H1 (cell line): ENCODE measurements around the gene PAN2. TPM values are rescaled to one million over a fixed set of nuclear protein-coding genes. Genes with fewer than 3 reads are reported as not detected.

Source experiments
- CTCF ChIA-PET: fragments of 300-600 bp; sonication (Branson Sonifier 250); formaldehyde crosslinking; loops from one replicate; lab custom pipeline; 2021; ENCODE audit not compliant: partially characterized antibody; lab: Charles Lee
- POLR2A ChIA-PET: fragments of 300-600 bp; sonication (Branson Sonifier 250); formaldehyde crosslinking; loops from one replicate; lab custom pipeline; 2021; ENCODE audit warnings: inconsistent platforms; ENCODE audit not compliant: partially characterized antibody; lab: Charles Lee
- DNase-seq, 2 experiments: peaks; one replicate each; pipeline versions ENCODE4 v3.0.0 to v3.0.0-alpha.2; 2010 to 2022; ENCODE audit warnings: low spot score in 2 of 2, low read depth in 1 of 2, mixed read lengths in 1 of 2
- FAIRE-seq: peaks from 2 replicates; lab custom pipeline; 2011; peaks lifted over from hg19 to GRCh38; lab: Jason Lieb, UNC
- H2AFZ ChIP-seq: 2 replicates; pipeline ENCODE4 v1.8.1; 2012; ENCODE audit warnings: low read length, inconsistent platforms
- H2AK5ac ChIP-seq: 2 replicates; pipeline ENCODE4 v1.6.1; 2013; ENCODE audit warnings: low read depth, low read length
- H2BK120ac ChIP-seq: replicated peaks from 2 replicates; pipeline ENCODE3; 2013; ENCODE audit warnings: low read depth, low read length, inconsistent platforms
- H2BK12ac ChIP-seq: 2 replicates; pipeline ENCODE4 v1.6.1; 2013; ENCODE audit warnings: low read depth, low read length
- H2BK15ac ChIP-seq: 2 replicates; pipeline ENCODE4 v1.6.1; 2013; ENCODE audit warnings: low read length
- H2BK20ac ChIP-seq: 2 replicates; pipeline ENCODE4 v1.6.1; 2013; ENCODE audit warnings: low read length
- H2BK5ac ChIP-seq: 2 replicates; pipeline ENCODE4 v1.6.1; 2013; ENCODE audit warnings: low read depth, low read length
- H3K14ac ChIP-seq: 2 replicates; pipeline ENCODE4 v1.6.1; 2013; ENCODE audit warnings: inconsistent platforms; ENCODE audit not compliant: insufficient read length
- H3K18ac ChIP-seq: 2 replicates; pipeline ENCODE4 v1.6.1; 2013; ENCODE audit warnings: low read length; ENCODE audit errors: extremely low read depth
- H3K23ac ChIP-seq: 2 replicates; pipeline ENCODE4 v1.6.1; 2013; ENCODE audit warnings: inconsistent platforms; ENCODE audit not compliant: insufficient read length
- H3K23me2 ChIP-seq: 2 replicates; pipeline ENCODE4 v1.6.1; 2013; ENCODE audit warnings: low read depth, low read length
- H3K27ac ChIP-seq: 2 replicates; pipeline ENCODE4 v1.6.1; 2011; ENCODE audit warnings: low read depth, low read length, inconsistent platforms
- H3K27me3 ChIP-seq, 4 experiments: replicated peaks in 1 of 4; 1 replicate in 1 of 4; 2 replicates in 3 of 4; pipeline versions ENCODE4 v1.6.1 to v1.8.1; 2011 to 2013; ENCODE audit warnings: low read length in 3 of 4, mild to moderate bottlenecking in 3 of 4, inconsistent platforms in 2 of 4, mixed read lengths in 2 of 4, moderate library complexity in 1 of 4; ENCODE audit not compliant: control insufficient read depth in 3 of 4, insufficient read depth in 3 of 4; ENCODE audit errors: extremely low read depth in 1 of 4
- H3K36me3 ChIP-seq, 4 experiments: 2 replicates each; pipeline versions ENCODE4 v1.6.1 to v1.8.1; 2011 to 2013; ENCODE audit warnings: mild to moderate bottlenecking in 4 of 4, low read length in 3 of 4, moderate library complexity in 2 of 4, control low read depth in 1 of 4, inconsistent platforms in 1 of 4; ENCODE audit not compliant: insufficient read depth in 4 of 4, control insufficient read depth in 2 of 4
- H3K4ac ChIP-seq: replicated peaks from 2 replicates; pipeline ENCODE3; 2013; ENCODE audit warnings: low read length, low read depth, mixed read lengths, inconsistent platforms; ENCODE audit not compliant: insufficient read length
- H3K4me1 ChIP-seq, 4 experiments: replicated peaks in 1 of 4; 1 replicate in 1 of 4; 2 replicates in 3 of 4; pipeline versions ENCODE4 v1.6.1 to v1.8.1; 2011 to 2013; ENCODE audit warnings: low read length in 3 of 4, inconsistent platforms in 2 of 4, mixed read lengths in 1 of 4; ENCODE audit not compliant: insufficient read depth in 4 of 4, control insufficient read depth in 3 of 4
- H3K4me2 ChIP-seq, 2 experiments: 2 replicates each; pipeline versions ENCODE4 v1.6.1 to v1.8.1; 2011 to 2013; ENCODE audit warnings: low read depth in 2 of 2, low read length in 2 of 2, control low read depth in 1 of 2, inconsistent platforms in 1 of 2, mild to moderate bottlenecking in 1 of 2; ENCODE audit not compliant: insufficient read depth in 1 of 2
- H3K4me3 ChIP-seq, 4 experiments: fragments of 200-600, 300-600 bp in 1 of 4; sonication (generic), shearing (Covaris generic), sonication (Bioruptor Twin) in 1 of 4; 2 replicates each; pipeline versions ENCODE4 v1.5.1 to v1.8.1; 2011 to 2016; ENCODE audit warnings: low read length in 4 of 4, low read depth in 3 of 4, control low read depth in 2 of 4, inconsistent platforms in 2 of 4, mild to moderate bottlenecking in 2 of 4, mixed read lengths in 1 of 4, moderate library complexity in 1 of 4; ENCODE audit not compliant: insufficient read depth in 2 of 4; ENCODE audit errors: extremely low read depth in 1 of 4
- H3K56ac ChIP-seq: replicated peaks from 2 replicates; pipeline ENCODE3; 2013; ENCODE audit warnings: low read depth, mild to moderate bottlenecking, mixed read lengths, low read length, inconsistent platforms; ENCODE audit not compliant: insufficient read length
- H3K79me1 ChIP-seq: 2 replicates; pipeline ENCODE4 v1.6.1; 2013; ENCODE audit warnings: low read depth, low read length, control low read depth
- H3K79me2 ChIP-seq, 2 experiments: 2 replicates each; pipeline versions ENCODE4 v1.6.1 to v1.8.1; 2012 to 2013; ENCODE audit warnings: low read length in 2 of 2, mild to moderate bottlenecking in 2 of 2, inconsistent platforms in 1 of 2; ENCODE audit not compliant: insufficient read depth in 2 of 2, control insufficient read depth in 1 of 2
- H3K9ac ChIP-seq, 4 experiments: replicated peaks in 1 of 4; 1 replicate in 1 of 4; 2 replicates in 3 of 4; pipeline versions ENCODE4 v1.6.1 to v1.8.1; 2011 to 2013; ENCODE audit warnings: low read depth in 3 of 4, low read length in 3 of 4, control low read depth in 2 of 4, mild to moderate bottlenecking in 2 of 4, moderate library complexity in 2 of 4, inconsistent platforms in 1 of 4; ENCODE audit errors: extremely low read depth in 1 of 4
- H3K9me3 ChIP-seq, 2 experiments: 2 replicates each; pipeline versions ENCODE4 v1.6.1 to v1.8.1; 2012 to 2013; ENCODE audit warnings: mild to moderate bottlenecking in 2 of 2, moderate library complexity in 2 of 2, control low read depth in 1 of 2, inconsistent platforms in 1 of 2, low read depth in 1 of 2, low read length in 1 of 2, mixed read lengths in 1 of 2; ENCODE audit not compliant: insufficient read depth in 2 of 2
- H4K20me1 ChIP-seq, 2 experiments: replicated peaks in 1 of 2; 2 replicates each; pipeline versions ENCODE3 to v1.8.1; 2011 to 2013; ENCODE audit warnings: inconsistent platforms in 2 of 2, low read length in 2 of 2, mild to moderate bottlenecking in 1 of 2; ENCODE audit not compliant: insufficient read depth in 2 of 2, control insufficient read depth in 1 of 2
- H4K5ac ChIP-seq: 2 replicates; pipeline ENCODE4 v1.6.1; 2013; ENCODE audit warnings: low read length, low read depth, mixed read lengths, inconsistent platforms; ENCODE audit not compliant: insufficient read length
- H4K8ac ChIP-seq: 2 replicates; pipeline ENCODE4 v1.8.0; 2013; ENCODE audit warnings: mild to moderate bottlenecking, moderate library complexity, low read length, inconsistent platforms; ENCODE audit not compliant: insufficient read depth; ENCODE audit errors: extremely low read depth
- H4K91ac ChIP-seq: replicated peaks from 2 replicates; pipeline ENCODE3; 2013; ENCODE audit warnings: low read length, mixed read lengths, inconsistent platforms; ENCODE audit not compliant: insufficient read length
- HDAC2 ChIP-seq, 2 experiments: fragments of 300-600 bp in 1 of 2; sonication (generic) in 1 of 2; IDR thresholded peaks; 2 replicates each; pipeline ENCODE4 v1.6.1; 2011 to 2012; ENCODE audit warnings: low read depth in 2 of 2, low read length in 2 of 2, mild to moderate bottlenecking in 2 of 2, moderate library complexity in 2 of 2, borderline replicate concordance in 1 of 2, inconsistent platforms in 1 of 2
- TAF1 ChIP-seq: IDR thresholded peaks from 2 replicates; pipeline ENCODE4 v1.6.1; 2011; ENCODE audit warnings: mild to moderate bottlenecking, low read depth, low read length
- WGBS, 2 experiments: shearing (Covaris generic) in 1 of 2; methylation state at CpG; one replicate each; pipeline versions ENCODE4 v1.1.6 to v1.1.7; 2013 to 2015; ENCODE audit warnings: low lambda C conversion rate in 2 of 2, mixed read lengths in 2 of 2, inconsistent platforms in 1 of 2, low coverage in 1 of 2, missing lambda C conversion rate in 1 of 2; ENCODE audit not compliant: insufficient replicate concordance in 2 of 2, insufficient coverage in 1 of 2, insufficient read length in 1 of 2; ENCODE audit errors: extremely low coverage in 1 of 2, missing lambda C conversion rate in 1 of 2; 5-methylcytosine and 5-hydroxymethylcytosine counted together
- polyA plus RNA-seq, 7 experiments: library from polyadenylated mRNA; depleted of rRNA in 3 of 7; stranded (reverse) in 5 of 7; unstranded in 2 of 7; fragments of >200 nt in 5 of 7; fragments of 200-250 nt in 2 of 7; gene quantifications; 1 replicate in 5 of 7; 2 replicates in 1 of 7; 4 replicates in 1 of 7; pipeline versions ENCODE4 v1.2.1 to v1.2.3, GENCODE V29; 2011 to 2013; ENCODE audit warnings: missing spikeins in 2 of 7, mixed read lengths in 2 of 7
- total RNA-seq: library from RNA; stranded (reverse); fragmentation: NEBNext Ultra II Directional; extraction: Animal tissue kit (Norgen Biotek cat#: 25700); gene quantifications from 2 replicates; pipeline ENCODE4 v1.2.1, GENCODE V29; 2021

The PAN2 gene
- total and polyA plus RNA-seq, 2 of the 8 experiments (the other 6 are each of a cell fraction or from before 2014, with no cell fraction given): 29.6 to 36.7 TPM

GRCh38 chr12:56286044-56286830 is 47.6 kb downstream of the PAN2 start:
- Histone ChIP-seq H3K9me3 (no peaks in the 10 kb centered on the region), H3K27ac (no peak overlapping the region), H2BK5ac (no peak overlapping the region), H3K36me3 (peaks cover 12 to 52% (median 33%) of the 10 kb centered on the region in 4 experiments; a peak in 7 of 8 replicates), H3K23ac (no peak overlapping the region), H4K5ac (no peak overlapping the region), H3K14ac (no peak overlapping the region), H3K4ac (no peak overlapping the region), H2AK5ac (no peak overlapping the region), H3K27me3 (no peaks in the 10 kb centered on the region), H3K9ac (no peak overlapping the region), H3K23me2 (no peaks in the 10 kb centered on the region), H4K91ac (no peak overlapping the region), H3K4me1 (no peaks in the 10 kb centered on the region), H3K56ac (no peak overlapping the region), H2BK12ac (no peak overlapping the region), H4K20me1 (no peaks in the 10 kb centered on the region), H3K4me3 (no peak overlapping the region), H3K4me2 (no peak overlapping the region; a peak in 1 of 4 replicates), H3K79me2 (no peaks in the 10 kb centered on the region), H2BK20ac (no peak overlapping the region), H3K18ac (no peak overlapping the region), H2BK15ac (no peak overlapping the region), H2AFZ (no peak overlapping the region), H4K8ac (no peak overlapping the region), H3K79me1 (no peaks in the 10 kb centered on the region), H2BK120ac (no peak overlapping the region)
- ChIA-PET POLR2A (interaction anchor here (0.7 to 3.3 kb wide), 12 partner anchors 10 to 239 kb away, joined by 3 to 14 read pairs (median 4); partner anchors contain the start of genes ANKRD52, CNPY2 and COQ10A), CTCF (interaction anchor here (0.6 to 1.7 kb wide), 11 partner anchors 8 to 89 kb away, joined by 3 to 5 read pairs (median 4); partner anchors contain the start of genes COQ10A and STAT2)
- FAIRE-seq (no peak), DNase-seq (no peak)
- TF ChIP-seq HDAC2 (IDR thresholded peaks at IDR 0.05; ENCODE audit: borderline replicate concordance in 1 of 2, low read depth in 2 of 2, low read length in 2 of 2) (no peak), TAF1 (no peak)
- WGBS, 2 experiments: 83% methylated on average over 4 of the region's 4 CpGs; no CpG with 5 or more reads in 1 of the 2 experiments
